ENCODE data around the gene ARHGAP31.
"Not testable (repeated sequence)": the region's sequence is repeated elsewhere in the genome, so short reads cannot be mapped to it uniquely, and the experiment has no call there.

Gene ARHGAP31, protein sequence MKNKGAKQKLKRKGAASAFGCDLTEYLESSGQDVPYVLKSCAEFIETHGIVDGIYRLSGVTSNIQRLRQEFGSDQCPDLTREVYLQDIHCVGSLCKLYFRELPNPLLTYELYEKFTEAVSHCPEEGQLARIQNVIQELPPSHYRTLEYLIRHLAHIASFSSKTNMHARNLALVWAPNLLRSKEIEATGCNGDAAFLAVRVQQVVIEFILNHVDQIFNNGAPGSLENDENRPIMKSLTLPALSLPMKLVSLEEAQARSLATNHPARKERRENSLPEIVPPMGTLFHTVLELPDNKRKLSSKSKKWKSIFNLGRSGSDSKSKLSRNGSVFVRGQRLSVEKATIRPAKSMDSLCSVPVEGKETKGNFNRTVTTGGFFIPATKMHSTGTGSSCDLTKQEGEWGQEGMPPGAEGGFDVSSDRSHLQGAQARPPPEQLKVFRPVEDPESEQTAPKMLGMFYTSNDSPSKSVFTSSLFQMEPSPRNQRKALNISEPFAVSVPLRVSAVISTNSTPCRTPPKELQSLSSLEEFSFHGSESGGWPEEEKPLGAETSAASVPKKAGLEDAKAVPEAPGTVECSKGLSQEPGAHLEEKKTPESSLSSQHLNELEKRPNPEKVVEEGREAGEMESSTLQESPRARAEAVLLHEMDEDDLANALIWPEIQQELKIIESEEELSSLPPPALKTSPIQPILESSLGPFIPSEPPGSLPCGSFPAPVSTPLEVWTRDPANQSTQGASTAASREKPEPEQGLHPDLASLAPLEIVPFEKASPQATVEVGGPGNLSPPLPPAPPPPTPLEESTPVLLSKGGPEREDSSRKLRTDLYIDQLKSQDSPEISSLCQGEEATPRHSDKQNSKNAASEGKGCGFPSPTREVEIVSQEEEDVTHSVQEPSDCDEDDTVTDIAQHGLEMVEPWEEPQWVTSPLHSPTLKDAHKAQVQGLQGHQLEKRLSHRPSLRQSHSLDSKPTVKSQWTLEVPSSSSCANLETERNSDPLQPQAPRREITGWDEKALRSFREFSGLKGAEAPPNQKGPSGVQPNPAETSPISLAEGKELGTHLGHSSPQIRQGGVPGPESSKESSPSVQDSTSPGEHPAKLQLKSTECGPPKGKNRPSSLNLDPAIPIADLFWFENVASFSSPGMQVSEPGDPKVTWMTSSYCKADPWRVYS (N-terminal part only)

DNA sequence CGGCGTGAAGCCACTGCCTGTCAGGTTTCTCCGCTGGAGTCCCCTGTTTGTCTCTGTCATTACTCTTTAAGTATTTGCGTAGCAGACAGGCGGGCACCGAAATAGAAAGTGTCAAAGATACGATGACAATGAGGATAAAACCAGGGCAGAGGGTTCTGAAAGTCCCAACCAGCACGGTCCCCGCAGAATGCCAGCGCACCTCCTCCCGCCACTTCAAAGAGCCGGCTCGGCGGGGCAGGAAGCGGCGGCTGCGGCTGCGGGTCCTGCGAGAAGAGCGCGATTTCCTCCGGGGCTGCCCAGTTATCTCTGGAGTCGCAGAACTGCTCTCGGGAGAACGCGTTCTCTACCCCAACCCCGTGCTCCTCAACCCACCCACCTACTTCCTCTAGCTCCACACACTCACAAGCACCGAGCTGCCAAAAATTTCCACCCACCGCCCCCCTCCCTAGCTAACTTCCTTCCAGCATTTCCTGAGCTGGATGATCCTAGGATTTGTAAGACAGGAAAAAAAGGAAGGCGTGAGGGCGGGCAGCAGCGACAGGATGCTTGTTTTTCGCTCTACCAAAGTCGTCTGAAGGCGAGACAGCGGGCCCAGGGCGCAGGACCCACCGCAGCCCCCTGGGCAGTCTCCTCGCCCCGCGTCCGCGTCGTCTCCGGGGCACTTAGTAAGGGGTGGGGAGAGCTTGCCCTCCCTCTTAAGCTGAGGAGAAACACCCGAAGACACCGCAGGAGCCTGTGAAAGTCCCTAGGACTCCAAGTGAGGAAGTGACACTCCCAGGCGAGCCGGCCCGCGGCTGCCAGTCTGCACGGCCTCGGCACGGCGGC is at the start of gene ARHGAP31:
TSS of gene ARHGAP31 (plus strand) at position 513 of the 825 bp plus-strand sequence. CDS start 522 bp downstream, outside the sequence.
- H3K36me3 Mint-ChIP-seq (ENCODE audit: low read depth): peaks cover 23% of the 10 kb centered on the region
- peak within 1 kb of the TSS; percentile 96 for H3K27ac Mint-ChIP-seq
- no peaks in the 10 kb centered on the region for H3K27me3 Mint-ChIP-seq
- no peaks in the 10 kb centered on the region for H3K9me3 Mint-ChIP-seq
- peaks cover 53% of the 10 kb centered on the region for H3K4me1 Mint-ChIP-seq (ENCODE audit: low read depth)
- peak within 1 kb of the TSS; percentile 88 for H3K4me3 Mint-ChIP-seq

- no peak overlapping the region for H3K4me3 Mint-ChIP-seq
Observed at GRCh38 chr3:119245778-119246177, 48.4 kb upstream of the ARHGAP31 start.

GRCh38 chr3:119255214-119255613 is 39.0 kb upstream of the ARHGAP31 start:
- Mint-ChIP-seq H3K27me3 (no peaks in the 10 kb centered on the region), H3K4me3 (no peak overlapping the region), H3K36me3 (ENCODE audit: low read depth) (no peaks in the 10 kb centered on the region), H3K27ac (no peak overlapping the region), H3K9me3 (no peaks in the 10 kb centered on the region), H3K4me1 (ENCODE audit: low read depth) (peaks cover 5% of the 10 kb centered on the region)

More at GRCh38 chr3:119245778-119246177, 48.4 kb upstream of the ARHGAP31 start:
- H3K27ac Mint-ChIP-seq: no peak overlapping the region
- H3K27me3 Mint-ChIP-seq: no peaks in the 10 kb centered on the region
- peaks cover 7% of the 10 kb centered on the region for H3K4me1 Mint-ChIP-seq (ENCODE audit: low read depth)
- H3K36me3 Mint-ChIP-seq (ENCODE audit: low read depth): no peaks in the 10 kb centered on the region
- H3K9me3 Mint-ChIP-seq: peaks cover 9% of the 10 kb centered on the region

DNA sequence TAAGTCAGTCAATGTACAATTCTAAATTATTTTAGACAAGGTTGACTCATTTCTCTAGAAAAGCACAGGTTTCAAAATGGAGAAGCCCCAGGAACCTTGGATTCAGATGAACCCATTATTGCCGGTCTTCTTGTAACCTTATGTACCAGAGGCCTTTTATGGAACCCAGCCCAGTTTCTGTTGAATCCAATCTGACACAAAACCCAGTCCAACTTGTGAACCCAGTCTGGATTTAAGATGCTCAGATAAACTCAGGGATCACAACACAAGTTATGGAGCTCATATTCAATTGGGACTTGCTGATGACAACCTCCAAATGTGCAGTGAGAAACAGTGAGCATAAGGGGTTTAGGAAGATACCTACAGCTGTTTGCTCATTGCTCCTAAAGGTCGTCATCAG is 37.1 kb upstream of the ARHGAP31 start:
- Mint-ChIP-seq H3K27me3 (no peaks in the 10 kb centered on the region), H3K4me3 (no peak overlapping the region), H3K9me3 (no peaks in the 10 kb centered on the region)

GRCh38 chr3:119257654-119258410 is 36.4 kb upstream of the ARHGAP31 start:
- Mint-ChIP-seq H3K4me3 (no peak overlapping the region), H3K36me3 (ENCODE audit: low read depth) (no peaks in the 10 kb centered on the region), H3K4me1 (ENCODE audit: low read depth) (peaks cover 5% of the 10 kb centered on the region), H3K27me3 (no peaks in the 10 kb centered on the region), H3K27ac (no peak overlapping the region), H3K9me3 (no peaks in the 10 kb centered on the region)

More for the DNA sequence above, 37.1 kb upstream of the ARHGAP31 start:
- Mint-ChIP-seq H3K4me1 (ENCODE audit: low read depth) (peaks cover 5% of the 10 kb centered on the region), H3K27ac (no peak overlapping the region), H3K36me3 (ENCODE audit: low read depth) (no peaks in the 10 kb centered on the region)

GRCh38 chr3:119258915-119259314 is 35.3 kb upstream of the ARHGAP31 start:
- H3K27ac Mint-ChIP-seq: no peak overlapping the region
- H3K27me3 Mint-ChIP-seq: no peaks in the 10 kb centered on the region
- H3K4me1 Mint-ChIP-seq (ENCODE audit: low read depth): peaks cover 5% of the 10 kb centered on the region
- H3K9me3 Mint-ChIP-seq: no peaks in the 10 kb centered on the region
- H3K36me3 Mint-ChIP-seq (ENCODE audit: low read depth): no peaks in the 10 kb centered on the region
- H3K4me3 Mint-ChIP-seq: no peak overlapping the region

GRCh38 chr3:119259821-119260220 is 34.4 kb upstream of the ARHGAP31 start:
- H3K4me1 Mint-ChIP-seq (ENCODE audit: low read depth): peaks cover 5% of the 10 kb centered on the region
- no peaks in the 10 kb centered on the region for H3K27me3 Mint-ChIP-seq
- no peaks in the 10 kb centered on the region for H3K9me3 Mint-ChIP-seq
- H3K27ac Mint-ChIP-seq: no peak overlapping the region
- H3K4me3 Mint-ChIP-seq: no peak overlapping the region
- H3K36me3 Mint-ChIP-seq (ENCODE audit: low read depth): no peaks in the 10 kb centered on the region

DNA sequence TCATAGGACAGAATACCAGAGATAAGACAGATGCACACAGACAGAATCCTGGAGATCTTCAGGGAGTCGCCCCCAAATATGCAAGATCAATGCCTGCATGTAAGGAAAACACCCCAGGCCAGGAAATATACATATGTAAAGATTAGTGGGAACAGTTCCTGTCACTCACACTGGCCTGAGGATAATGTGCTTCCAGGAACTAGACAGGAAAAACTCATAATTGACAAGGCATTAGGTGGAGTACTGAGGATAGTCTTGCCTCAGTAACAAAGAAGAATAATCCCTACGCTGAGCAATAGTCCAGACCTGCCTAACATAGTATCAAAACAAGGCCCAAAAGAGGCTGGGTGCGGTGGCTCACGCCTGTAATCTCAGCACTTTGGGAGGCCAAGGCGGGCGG is 33.1 kb upstream of the ARHGAP31 start:
- Mint-ChIP-seq H3K36me3 (ENCODE audit: low read depth) (no peaks in the 10 kb centered on the region), H3K27me3 (no peaks in the 10 kb centered on the region), H3K4me3 (no peak overlapping the region), H3K4me1 (ENCODE audit: low read depth) (peaks cover 5% of the 10 kb centered on the region), H3K9me3 (no peaks in the 10 kb centered on the region), H3K27ac (no peak overlapping the region)

DNA sequence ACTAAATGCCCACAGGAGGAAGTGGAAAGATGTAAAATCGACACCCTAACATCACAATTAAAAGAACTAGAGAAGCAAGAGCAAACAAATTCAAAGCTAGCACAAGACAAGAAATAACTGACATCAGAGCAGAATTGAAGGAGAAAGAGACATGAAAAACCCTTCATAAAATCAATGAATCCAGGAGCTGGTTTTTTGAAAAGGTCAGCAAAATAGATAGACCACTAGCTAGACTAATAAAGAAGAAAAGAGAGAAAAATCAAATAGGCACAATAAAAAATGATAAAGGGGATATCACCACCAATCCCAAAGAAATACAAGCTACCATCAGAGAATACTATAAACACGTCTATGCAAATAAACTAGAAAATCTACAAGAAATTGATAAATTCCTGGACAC is 24.0 kb upstream of the ARHGAP31 start:
- H3K9me3 Mint-ChIP-seq; H3K4me1 Mint-ChIP-seq (ENCODE audit: low read depth); H3K36me3 Mint-ChIP-seq (ENCODE audit: low read depth); H3K27ac Mint-ChIP-seq; H3K27me3 Mint-ChIP-seq; H3K4me3 Mint-ChIP-seq: not testable (repeated sequence)

DNA sequence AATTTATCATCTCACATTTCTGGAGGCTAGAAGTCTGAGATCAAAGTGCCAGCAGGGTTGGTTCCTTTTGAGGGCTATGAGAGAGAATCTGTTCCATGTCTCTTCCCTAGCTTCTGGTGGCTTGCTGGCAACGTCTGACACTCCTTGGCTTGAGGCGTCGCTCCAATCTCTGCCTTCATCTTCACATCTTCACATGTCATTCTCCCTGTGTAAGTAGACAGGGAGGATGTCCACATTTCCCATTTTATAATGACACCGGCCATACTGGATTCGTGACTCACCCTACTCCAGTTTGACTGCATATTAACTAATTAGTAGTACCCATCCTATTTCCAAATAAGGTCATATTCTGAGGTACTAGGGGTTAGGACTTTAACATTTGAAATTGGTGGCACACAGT is 17.5 kb upstream of the ARHGAP31 start:
- peaks cover 7% of the 10 kb centered on the region for H3K4me1 Mint-ChIP-seq (ENCODE audit: low read depth)
- H3K4me3 Mint-ChIP-seq: no peak overlapping the region
- peaks cover 3% of the 10 kb centered on the region for H3K9me3 Mint-ChIP-seq
- no peaks in the 10 kb centered on the region for H3K27me3 Mint-ChIP-seq
- peaks cover 1% of the 10 kb centered on the region for H3K36me3 Mint-ChIP-seq (ENCODE audit: low read depth)
- no peak overlapping the region for H3K27ac Mint-ChIP-seq

DNA sequence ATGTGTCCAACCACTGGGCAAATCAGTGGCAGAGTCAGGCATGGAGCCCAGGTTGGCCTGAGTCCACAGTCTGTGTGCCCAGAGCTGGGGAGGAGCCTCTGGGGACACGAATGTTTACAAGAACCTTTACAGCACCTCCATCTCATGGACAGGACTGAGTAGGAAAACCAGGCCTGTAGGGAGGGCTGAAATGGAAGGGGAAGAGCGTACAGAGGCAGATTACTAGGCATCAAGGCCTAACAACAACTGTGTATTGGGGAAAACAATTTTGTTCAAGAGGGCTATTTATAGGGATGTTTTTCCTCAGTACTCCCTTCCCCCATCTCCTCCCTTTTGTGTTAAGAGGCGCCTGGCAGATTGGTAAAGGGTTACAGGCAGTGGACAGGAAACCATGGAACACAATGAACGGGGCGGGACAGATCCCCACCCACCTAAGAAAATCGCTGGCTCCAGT is 15.1 kb upstream of the ARHGAP31 start:
- Mint-ChIP-seq H3K27me3 (no peaks in the 10 kb centered on the region), H3K4me1 (ENCODE audit: low read depth) (peaks cover 7% of the 10 kb centered on the region), H3K4me3 (no peak overlapping the region), H3K27ac (no peak overlapping the region), H3K36me3 (ENCODE audit: low read depth) (peaks cover 11% of the 10 kb centered on the region), H3K9me3 (peaks cover 14% of the 10 kb centered on the region)

- no peak overlapping the region for H3K4me3 Mint-ChIP-seq
- H3K36me3 Mint-ChIP-seq (ENCODE audit: low read depth): peaks cover 11% of the 10 kb centered on the region
- peaks cover 4% of the 10 kb centered on the region for H3K4me1 Mint-ChIP-seq (ENCODE audit: low read depth)
- H3K27me3 Mint-ChIP-seq: no peaks in the 10 kb centered on the region
- H3K27ac Mint-ChIP-seq: no peak overlapping the region
- peaks cover 14% of the 10 kb centered on the region for H3K9me3 Mint-ChIP-seq
Observed at GRCh38 chr3:119279584-119280243, 14.5 kb upstream of the ARHGAP31 start.
